ENCODE measurements around the gene RAD51B. TPM values are rescaled to one million over a fixed set of nuclear protein-coding genes. Genes with fewer than 3 reads are reported as not detected.

The RAD51B gene
- total and polyA plus RNA-seq, 2 of the 13 experiments (the other 11 are each of a cell fraction or from before 2014, with no cell fraction given): 7.0 to 9.5 TPM

DNA sequence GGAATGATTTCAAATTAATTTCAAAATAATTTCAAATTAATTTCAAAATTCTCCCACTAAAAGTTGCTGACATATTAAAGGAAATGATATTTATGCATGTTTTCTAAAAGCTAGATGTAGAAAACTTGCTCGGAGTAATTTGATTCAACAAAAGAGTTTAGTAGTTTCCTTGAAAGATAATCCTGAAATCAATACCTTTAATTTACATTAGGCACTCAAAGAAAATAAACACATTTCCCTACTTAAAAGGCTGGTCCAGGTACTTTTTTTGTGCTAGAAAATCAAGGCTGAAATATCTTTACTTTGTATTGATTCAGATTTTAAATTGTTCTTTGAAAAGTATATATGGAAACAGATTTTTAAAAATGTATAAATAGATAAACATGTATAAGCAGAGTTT lies 370.5 kb downstream of the RAD51B start (continued):
- TF ChIP-seq ZNF253 (CRISPR knock-in tag; IDR thresholded peaks at IDR 0.05; ENCODE audit: borderline replicate concordance) (no peak), ATM (IDR thresholded peaks at IDR 0.05; ENCODE audit: borderline replicate concordance) (no peak), CENPT (CRISPR knock-in tag; IDR thresholded peaks at IDR 0.05; ENCODE audit: low read depth) (no peak), ZNF879 (CRISPR knock-in tag; IDR thresholded peaks at IDR 0.05) (no peak), ZNF891 (CRISPR knock-in tag; IDR thresholded peaks at IDR 0.05) (no peak), ATF1 (CRISPR knock-in tag; IDR thresholded peaks at IDR 0.05) (no peak), KDM6A (CRISPR knock-in tag; IDR thresholded peaks at IDR 0.05; ENCODE audit: low read depth) (no peak), MYNN (CRISPR knock-in tag; IDR thresholded peaks at IDR 0.05; ENCODE audit: low read depth) (no peak), CHCHD3 (CRISPR knock-in tag; IDR thresholded peaks at IDR 0.05) (no peak), ZNF619 (CRISPR knock-in tag; IDR thresholded peaks at IDR 0.05) (no peak)
- TF ChIP-seq, protein P1, sequence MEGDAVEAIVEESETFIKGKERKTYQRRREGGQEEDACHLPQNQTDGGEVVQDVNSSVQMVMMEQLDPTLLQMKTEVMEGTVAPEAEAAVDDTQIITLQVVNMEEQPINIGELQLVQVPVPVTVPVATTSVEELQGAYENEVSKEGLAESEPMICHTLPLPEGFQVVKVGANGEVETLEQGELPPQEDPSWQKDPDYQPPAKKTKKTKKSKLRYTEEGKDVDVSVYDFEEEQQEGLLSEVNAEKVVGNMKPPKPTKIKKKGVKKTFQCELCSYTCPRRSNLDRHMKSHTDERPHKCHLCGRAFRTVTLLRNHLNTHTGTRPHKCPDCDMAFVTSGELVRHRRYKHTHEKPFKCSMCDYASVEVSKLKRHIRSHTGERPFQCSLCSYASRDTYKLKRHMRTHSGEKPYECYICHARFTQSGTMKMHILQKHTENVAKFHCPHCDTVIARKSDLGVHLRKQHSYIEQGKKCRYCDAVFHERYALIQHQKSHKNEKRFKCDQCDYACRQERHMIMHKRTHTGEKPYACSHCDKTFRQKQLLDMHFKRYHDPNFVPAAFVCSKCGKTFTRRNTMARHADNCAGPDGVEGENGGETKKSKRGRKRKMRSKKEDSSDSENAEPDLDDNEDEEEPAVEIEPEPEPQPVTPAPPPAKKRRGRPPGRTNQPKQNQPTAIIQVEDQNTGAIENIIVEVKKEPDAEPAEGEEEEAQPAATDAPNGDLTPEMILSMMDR (CRISPR knock-in tag; IDR thresholded peaks at IDR 0.05): no peak
- TF ChIP-seq, protein P2, sequence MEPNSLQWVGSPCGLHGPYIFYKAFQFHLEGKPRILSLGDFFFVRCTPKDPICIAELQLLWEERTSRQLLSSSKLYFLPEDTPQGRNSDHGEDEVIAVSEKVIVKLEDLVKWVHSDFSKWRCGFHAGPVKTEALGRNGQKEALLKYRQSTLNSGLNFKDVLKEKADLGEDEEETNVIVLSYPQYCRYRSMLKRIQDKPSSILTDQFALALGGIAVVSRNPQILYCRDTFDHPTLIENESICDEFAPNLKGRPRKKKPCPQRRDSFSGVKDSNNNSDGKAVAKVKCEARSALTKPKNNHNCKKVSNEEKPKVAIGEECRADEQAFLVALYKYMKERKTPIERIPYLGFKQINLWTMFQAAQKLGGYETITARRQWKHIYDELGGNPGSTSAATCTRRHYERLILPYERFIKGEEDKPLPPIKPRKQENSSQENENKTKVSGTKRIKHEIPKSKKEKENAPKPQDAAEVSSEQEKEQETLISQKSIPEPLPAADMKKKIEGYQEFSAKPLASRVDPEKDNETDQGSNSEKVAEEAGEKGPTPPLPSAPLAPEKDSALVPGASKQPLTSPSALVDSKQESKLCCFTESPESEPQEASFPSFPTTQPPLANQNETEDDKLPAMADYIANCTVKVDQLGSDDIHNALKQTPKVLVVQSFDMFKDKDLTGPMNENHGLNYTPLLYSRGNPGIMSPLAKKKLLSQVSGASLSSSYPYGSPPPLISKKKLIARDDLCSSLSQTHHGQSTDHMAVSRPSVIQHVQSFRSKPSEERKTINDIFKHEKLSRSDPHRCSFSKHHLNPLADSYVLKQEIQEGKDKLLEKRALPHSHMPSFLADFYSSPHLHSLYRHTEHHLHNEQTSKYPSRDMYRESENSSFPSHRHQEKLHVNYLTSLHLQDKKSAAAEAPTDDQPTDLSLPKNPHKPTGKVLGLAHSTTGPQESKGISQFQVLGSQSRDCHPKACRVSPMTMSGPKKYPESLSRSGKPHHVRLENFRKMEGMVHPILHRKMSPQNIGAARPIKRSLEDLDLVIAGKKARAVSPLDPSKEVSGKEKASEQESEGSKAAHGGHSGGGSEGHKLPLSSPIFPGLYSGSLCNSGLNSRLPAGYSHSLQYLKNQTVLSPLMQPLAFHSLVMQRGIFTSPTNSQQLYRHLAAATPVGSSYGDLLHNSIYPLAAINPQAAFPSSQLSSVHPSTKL (CRISPR knock-in tag; IDR thresholded peaks at IDR 0.05): peak; percentile 43; the same call in 1 of the 2 replicates

Measured in HepG2 (cell line).